Heart left ventricle (tissue), 13 donors: ENCODE data around the gene STARD6.

Source experiments
- POLR2A ChIP-seq, 2 donors: fragments of 450-650 bp; IDR thresholded peaks; one replicate each; pipeline ENCODE4 v1.6.1; 2017; ENCODE audit warnings: antibody characterized with exemption in 2 of 2, mild to moderate bottlenecking in 2 of 2, moderate library complexity in 2 of 2
- TF ChIP-seq, protein P1 (sequence below), 12 donors: fragments of 200-600 bp; sonication (generic) in 4 of 12; IDR thresholded peaks; one replicate each; pipeline versions ENCODE4 v1.5.0 to v1.8.0; 2018 to 2022; ENCODE audit warnings: antibody characterized with exemption in 12 of 12, mild to moderate bottlenecking in 5 of 12
- donor health status: ischemic (EF 13 %, LVEDD 7.1; RV severe dilation, severe dysfunction).
- donor health status: DM: no; HTN: yes; CAD: no.
- donor health status: DM: no; HTN: no; CAD: no.
- donor health status: ischemic (EF 25% LVEDD 6.9; RV normal size, moderate dysfunction).
- donor health status: ischemic (EF 25% LVEDD 5.7; RV mildly dilated, moderate dysfunction).
- donor health status: ischemic (EF 35%, LVEDD 5.7; RV mildly dilated, moderate dysfunction).
- donor health status: nonischemic (EF 11% LVEDD 7.7; RV severe dilation, severe dysfunction).
- donor health status: DM: yes; HTN: yes; CAD: no.
- donor health status: PGD.
- donor health status: ischemic (EF 29% LVEDD 5.4; RV normal size, mild dysfunction).
- donor health status: nonischemic (EF 23%, LVEDD 6.1; RV moderate dilation, normal function).

DNA sequence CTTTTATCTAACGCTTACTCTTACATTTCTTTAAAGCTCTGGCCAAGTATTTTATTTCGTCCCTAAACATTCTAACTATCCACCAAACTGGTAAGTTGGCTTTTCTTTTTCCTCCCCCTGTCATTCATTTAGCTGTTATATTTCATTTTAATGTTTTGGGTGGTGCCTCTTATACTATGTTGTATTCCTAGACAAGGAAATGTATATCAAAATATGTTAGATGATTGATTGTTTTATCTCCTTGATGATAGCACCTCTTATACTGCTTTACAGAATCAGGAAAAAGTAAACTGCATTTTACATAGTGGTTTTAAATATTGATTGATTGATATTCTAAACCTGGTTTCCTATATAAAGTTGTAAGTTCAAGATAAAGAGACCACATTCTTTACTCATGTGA is 24.0 kb upstream of the STARD6 start:
- TF ChIP-seq, protein P1, sequence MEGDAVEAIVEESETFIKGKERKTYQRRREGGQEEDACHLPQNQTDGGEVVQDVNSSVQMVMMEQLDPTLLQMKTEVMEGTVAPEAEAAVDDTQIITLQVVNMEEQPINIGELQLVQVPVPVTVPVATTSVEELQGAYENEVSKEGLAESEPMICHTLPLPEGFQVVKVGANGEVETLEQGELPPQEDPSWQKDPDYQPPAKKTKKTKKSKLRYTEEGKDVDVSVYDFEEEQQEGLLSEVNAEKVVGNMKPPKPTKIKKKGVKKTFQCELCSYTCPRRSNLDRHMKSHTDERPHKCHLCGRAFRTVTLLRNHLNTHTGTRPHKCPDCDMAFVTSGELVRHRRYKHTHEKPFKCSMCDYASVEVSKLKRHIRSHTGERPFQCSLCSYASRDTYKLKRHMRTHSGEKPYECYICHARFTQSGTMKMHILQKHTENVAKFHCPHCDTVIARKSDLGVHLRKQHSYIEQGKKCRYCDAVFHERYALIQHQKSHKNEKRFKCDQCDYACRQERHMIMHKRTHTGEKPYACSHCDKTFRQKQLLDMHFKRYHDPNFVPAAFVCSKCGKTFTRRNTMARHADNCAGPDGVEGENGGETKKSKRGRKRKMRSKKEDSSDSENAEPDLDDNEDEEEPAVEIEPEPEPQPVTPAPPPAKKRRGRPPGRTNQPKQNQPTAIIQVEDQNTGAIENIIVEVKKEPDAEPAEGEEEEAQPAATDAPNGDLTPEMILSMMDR (IDR thresholded peaks at IDR 0.05) = no peak
- TF ChIP-seq POLR2A (IDR thresholded peaks at IDR 0.05) = no peak
